HG03571 (cell line): Measurements from ENCODE around the gene UBR7.
"Not testable (repeated sequence)": the region's sequence is repeated elsewhere in the genome, so short reads cannot be mapped to it uniquely, and the experiment has no call there.

ENCODE experiments used
- ATAC-seq: cut with Tn5 transposase; IDR thresholded peaks from one replicate; pipeline ENCODE4 v1.9.1; 2021; ENCODE audit not compliant: unreplicated experiment

Gene UBR7

GRCh38 chr14:93186956-93187355 lies 20.1 kb upstream of the UBR7 start:
- no peak for ATAC-seq

DNA sequence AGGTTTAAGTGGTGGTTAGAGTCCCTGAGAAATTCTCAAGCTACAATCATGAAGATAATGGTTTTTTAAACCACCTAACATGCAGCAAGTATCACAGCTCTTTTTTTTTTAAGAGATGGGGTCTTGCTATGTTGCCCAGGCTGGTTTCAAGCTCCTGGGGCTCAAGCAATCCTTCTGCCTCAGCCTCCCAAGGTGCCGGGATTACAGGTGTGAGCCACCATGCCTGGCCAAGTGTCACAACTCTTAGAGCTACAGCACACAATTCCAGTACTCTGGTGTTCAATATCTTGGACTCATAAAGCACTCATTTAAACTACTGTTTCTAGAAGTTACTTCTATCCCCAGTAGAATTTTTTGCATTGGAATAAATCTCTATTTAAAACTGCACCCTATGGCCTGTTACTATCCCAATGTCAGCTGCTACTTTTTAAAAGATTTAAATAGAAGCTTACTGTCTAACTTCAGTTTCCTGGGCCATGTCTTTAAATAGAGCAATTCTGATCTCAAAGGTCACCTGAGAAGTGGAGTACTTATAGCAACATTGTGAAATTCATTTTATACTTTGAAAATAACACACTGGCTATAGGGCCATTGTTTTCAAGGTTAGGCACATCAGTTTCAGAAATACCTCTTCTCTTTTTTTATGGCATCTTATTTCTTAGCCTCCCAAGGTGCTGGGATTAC lies 11.6 kb upstream of the UBR7 start:
- ATAC-seq = no peak

DNA sequence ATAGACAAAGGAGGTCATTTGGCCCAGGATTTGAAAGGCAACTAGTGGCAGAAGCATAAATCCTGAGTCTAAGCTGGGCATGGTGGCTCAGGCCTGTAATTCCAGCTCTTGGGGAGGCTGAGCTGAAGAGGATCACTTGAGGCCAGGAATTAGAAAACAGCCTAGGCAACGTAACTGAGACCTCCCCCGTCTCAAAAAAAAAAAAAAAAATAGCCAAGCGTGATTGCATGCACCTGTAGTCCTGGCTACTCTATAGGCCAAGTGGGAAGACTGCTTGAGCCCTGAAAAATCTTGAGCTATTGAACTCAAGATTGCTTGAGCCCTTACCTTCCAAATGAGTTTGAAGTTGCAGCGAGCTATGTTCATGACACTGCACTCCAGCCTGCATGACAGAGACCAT lies 8.0 kb upstream of the UBR7 start:
- no peak for ATAC-seq

DNA sequence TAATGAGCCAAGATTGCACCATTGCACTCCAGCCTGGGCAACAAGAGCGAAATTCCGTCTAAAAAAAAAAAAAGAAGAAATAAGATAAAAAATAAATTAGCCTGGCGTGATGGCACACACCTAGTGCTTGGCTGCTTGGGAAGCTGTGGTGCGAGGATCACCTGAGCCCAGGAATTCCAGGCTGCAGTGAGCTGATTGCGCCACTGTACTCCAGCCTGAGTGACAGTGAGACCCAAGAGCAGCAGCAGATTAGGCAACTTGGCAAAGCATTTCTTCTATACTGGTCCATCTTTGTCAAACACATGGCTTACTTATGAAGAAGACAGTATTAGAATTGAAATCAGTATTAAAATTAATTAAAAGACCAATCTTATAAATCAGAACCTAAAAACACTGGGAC lies 6.5 kb upstream of the UBR7 start:
- ATAC-seq = no peak

DNA sequence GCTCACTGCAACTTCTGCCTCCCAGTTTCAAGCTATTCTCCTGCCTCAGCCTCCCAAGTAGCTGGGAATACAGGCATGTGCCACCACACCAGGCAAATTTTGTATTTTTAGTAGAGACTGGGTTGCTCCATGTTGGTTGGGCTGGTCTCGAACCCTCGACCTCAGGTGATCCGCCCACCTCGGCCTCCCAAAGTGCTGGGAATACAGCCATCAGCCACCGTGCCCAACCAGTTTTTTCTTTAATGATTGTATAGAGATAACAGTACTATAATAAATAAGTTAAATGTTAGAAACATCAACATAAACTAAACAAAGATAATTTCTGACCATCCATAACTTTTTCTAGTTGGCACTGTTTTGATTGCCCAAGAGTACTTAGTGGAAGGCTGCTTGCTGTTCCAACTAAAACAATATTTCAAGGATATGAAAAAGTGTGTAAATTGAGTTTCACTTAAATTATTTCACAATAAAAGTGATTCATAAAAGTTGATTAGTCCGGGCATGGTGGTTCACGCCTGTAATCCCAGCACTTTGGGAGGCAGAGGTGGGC lies 5.8 kb upstream of the UBR7 start:
- no peak for ATAC-seq

DNA sequence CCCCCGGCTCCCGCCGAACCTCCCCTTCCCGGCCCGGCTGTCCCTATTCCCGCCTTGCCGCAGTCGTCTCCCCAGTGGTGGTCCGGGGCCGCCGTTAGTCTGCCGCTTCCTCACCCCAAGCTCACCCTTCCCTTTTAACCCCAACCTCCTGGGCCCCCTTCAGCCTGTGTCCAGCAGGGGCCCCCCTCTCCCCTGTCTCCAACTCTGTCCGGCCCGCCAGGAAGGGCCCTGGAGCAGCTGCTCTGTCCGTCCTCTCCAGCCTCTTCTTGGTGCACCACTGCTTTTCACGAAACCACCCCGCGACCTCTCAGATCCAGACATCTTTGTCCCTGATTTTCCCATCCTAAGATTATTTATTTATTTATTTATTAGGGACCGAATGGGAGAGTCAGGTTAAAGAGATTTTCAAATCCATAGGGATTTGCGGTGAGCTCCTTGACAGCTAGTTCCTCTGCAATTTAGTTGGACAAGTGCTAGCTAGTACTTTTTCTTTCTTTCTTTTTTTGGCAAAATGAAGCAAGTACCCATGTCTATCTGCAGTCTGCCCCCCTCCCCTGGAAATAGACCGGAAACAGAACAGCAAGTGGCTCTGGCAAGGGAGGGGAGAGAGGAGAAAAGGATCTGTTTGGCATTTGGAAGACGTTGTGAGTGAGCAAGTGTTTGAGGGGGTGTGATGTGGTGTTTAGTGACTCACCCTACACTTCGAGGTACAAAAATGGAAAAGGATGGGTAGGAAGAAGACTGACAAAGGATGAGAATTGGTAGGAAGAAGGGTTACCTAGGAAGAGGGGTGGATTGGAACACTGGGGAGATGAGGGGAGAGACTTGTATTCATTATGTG lies 632 bp downstream of the UBR7 start:
- ATAC-seq = peak; percentile 33

DNA sequence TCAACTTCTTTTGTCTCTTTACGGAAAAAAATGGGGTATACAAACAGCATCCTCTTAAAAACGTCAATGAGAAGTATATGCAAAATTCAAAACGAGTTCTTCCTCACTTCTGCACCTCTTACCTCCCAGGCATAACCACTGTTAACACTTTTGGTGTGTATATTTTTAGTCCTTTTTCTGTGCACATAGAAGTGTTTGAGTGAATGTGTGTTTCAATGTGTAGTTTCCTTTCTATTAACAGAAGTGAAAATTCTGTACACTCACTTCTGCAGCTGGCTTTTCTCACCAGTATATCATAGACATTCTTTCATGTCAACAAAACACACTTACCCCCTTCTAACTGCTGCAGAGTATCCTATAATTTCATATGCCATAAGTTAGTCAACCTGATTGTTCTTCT lies 5.4 kb downstream of the UBR7 start:
- no peak for ATAC-seq

DNA sequence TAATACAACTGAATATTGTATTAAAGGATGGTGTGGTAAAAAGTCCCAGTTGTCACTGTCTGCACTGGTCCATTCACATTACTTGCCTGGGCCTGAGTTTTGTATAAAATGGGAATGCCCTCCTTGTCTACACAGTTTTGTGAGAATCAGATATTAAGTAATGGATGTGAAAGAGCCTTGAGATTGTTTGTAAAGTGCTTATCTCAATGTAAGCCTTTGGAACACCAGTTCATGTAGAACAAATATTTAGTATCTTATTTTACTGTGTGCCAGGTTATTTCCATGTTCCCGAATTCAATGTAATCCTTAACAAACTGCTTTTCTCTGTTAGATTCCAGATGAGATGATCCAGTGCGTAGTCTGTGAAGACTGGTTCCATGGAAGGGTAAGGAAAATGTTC lies 7.5 kb downstream of the UBR7 start:
- ATAC-seq = no peak

GRCh38 chr14:93219103-93219726 lies 12.2 kb downstream of the UBR7 start:
- ATAC-seq = peak; percentile 62

- no peak for ATAC-seq
Observed at GRCh38 chr14:93220509-93220908, 13.5 kb downstream of the UBR7 start.

DNA sequence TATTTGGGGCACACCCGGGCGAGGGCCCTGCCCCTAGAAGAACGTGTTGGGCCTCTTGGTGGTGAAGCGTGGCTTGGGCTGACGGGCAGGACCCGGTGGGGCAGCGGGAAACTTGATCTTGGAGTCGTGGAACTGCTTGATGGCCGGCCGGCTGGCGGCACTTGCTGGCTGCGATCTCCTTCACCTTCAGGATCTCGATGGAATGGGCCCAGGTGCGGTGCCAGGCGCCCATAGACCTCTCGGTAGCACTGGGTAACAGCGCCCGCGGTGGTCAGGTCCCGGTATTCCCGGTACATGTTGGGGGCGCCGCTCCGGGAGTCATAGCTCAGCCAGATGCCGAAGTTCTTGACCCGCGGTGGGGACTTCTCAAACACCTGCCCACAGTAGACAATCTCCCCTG lies 16.5 kb downstream of the UBR7 start:
- ATAC-seq = no peak

- ATAC-seq = no peak
Observed at GRCh38 chr14:93228550-93228949, 21.5 kb downstream of the UBR7 start.

- no peak for ATAC-seq
Observed at GRCh38 chr14:93230539-93230938, 23.5 kb downstream of the UBR7 start.

DNA sequence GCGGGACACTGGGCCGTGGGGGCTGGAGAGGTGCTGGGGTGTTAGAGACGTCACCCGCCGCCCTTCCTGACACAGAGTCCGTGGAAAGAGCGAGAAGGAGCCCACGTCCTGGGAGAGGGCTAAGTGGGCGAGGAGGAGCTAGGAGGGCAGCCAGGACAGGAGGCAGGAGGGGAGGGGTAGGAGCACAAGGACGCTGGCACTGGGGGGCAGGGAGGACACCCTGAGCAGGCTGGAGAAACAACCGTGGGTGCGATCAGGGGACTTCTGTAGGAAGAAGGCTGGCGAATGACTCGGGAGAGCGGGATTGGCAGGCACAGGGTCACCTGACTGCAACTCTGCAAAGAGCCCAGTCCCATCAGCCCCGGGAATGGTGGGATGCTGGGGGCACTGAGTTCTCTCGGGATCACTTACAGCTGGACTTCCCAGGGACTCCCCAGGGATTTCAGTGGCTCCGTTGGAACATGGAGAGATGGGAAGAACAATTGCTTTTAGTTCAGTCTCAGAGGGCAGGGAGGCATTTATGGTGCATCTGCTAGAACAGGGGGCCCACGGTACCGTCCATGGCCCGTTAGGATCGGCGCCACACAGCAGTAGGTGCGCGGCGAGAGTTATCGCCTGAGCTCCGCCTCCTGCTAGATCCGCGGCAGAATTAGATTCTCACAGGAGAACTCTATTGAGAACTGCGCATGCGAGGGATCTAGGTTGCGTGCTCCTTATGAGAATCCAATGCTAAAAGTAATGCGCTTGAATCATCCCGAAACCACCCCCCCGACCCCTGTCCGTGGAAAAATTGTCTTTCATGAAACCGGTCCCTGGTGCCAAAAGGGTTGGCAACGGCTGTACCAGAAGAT lies 24.3 kb downstream of the UBR7 start:
- ATAC-seq = no peak

- no peak for ATAC-seq
Observed at GRCh38 chr14:93232159-93232558, 25.1 kb downstream of the UBR7 start.

GRCh38 chr14:93233078-93233477 lies 26.0 kb downstream of the UBR7 start:
- not testable (repeated sequence) for ATAC-seq

DNA sequence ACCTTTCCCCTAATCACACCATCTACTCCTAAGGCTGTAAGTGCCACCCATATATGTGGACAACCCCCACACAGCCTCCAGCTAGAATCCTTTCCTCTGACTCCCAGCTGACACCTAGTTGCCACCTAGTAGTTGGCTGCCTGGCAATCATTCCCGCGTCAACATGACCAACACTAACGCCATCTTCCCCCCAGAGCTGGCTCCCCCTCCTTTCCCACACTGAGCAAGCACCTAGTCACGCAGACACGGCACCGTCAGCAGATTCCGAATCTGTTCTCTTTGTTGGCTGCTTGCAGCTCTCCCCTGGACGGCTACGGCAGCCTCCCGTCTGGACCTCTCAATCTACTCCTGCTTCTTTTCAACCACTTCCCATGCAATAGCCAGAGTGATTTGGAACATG lies 27.7 kb downstream of the UBR7 start:
- no peak for ATAC-seq

DNA sequence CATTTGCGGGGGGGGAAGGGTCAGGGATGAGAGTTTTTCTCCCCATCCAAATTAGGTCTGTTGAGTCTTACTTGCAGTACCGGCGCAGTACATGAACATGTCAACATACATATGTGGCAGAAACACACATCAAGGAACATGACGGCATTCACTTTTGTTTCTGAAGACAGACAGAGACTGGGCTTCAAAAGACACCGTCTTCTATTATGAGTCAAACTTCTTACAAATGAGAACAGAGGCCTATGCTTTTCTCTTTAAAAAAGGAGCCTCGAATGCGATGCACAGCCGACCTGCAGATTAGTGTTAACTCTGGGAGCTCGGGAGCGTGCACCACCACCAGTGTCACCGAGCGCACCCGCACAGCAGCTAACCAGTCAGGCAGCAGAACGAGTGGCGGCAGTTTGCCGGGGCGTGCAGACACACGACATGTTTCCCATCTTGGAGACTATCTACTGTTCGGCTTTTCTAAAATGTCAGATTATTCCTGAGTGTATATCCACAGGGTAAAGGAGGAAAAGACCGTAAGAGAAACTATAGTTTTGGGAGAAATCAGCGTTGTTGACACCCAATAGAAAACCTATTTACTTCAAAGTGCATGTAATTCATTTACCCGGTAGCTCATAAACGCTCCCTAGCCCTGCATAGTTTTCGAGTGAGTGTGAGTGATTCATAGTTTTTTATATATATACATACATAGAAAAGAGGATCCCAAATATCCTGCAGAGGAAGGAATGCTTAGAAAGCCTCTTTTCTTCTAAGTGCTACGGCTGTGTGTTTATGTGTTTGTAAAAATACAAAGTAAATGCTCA lies 33.0 kb downstream of the UBR7 start:
- no peak for ATAC-seq

- no peak for ATAC-seq
Observed at GRCh38 chr14:93240678-93241000, 33.6 kb downstream of the UBR7 start.

GRCh38 chr14:93245764-93246420 lies 38.8 kb downstream of the UBR7 start:
- no peak for ATAC-seq
